Stimulated activated CD8-positive, alpha-beta memory T cell treated with anti-CD3 and anti-CD28 coated beads, Interleukin-15, amount 100 ng/mL, for 4 hours (primary cell): ENCODE data around the gene ABCC3.
"Not testable (repeated sequence)": the region's sequence is repeated elsewhere in the genome, so short reads cannot be mapped to it uniquely, and the experiment has no call there.

Source experiments
- DNase-seq, 2 donors: peaks; one replicate each; pipeline ENCODE4 v3.0.0-alpha.2; 2020; ENCODE audit warnings: low read depth in 2 of 2

The ABCC3 gene

DNA sequence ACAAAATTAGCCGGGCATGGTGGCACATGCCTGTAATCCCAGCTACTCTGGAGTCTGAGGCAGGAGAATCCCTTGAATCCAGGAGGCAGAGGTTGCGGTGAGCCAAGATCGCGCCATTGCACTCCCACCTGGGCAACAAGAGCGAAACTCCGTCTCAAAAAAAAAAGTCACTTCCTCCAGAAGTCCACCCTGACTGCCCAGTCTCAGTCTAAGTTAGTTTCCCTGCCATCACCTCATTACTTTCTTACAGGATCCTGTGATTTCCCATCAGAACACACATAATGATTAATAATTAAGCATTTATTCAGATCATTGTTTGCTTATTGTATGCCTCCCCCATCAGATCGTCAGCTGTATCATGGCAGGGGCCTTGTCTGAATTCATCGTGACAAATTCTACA is 31.6 kb downstream of the ABCC3 start:
- no peak for DNase-seq

DNA sequence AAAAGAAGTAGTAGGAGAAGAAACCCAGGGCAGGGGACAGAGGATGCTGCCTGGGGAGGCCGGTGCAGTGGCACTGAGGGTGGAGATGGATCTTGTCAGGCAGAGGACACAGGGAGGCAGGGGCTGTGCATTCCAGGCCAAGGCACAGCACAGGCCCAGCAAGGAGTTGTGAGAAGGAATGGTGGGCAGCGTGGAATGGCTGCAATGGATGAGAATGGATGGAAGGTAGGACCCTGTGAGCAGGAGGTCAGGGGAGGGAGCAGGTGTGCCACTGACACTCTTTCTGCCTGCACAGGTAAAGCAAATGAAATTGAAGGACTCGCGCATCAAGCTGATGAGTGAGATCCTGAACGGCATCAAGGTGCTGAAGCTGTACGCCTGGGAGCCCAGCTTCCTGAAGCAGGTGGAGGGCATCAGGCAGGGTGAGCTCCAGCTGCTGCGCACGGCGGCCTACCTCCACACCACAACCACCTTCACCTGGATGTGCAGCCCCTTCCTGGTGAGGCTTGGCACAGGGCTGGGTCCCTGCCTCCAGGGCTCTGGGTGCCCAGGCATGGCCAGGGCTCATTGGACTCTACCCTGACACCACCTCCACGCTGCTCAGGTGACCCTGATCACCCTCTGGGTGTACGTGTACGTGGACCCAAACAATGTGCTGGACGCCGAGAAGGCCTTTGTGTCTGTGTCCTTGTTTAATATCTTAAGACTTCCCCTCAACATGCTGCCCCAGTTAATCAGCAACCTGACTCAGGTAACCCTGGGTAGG is 32.8 kb downstream of the ABCC3 start:
- DNase-seq: no peak

DNA sequence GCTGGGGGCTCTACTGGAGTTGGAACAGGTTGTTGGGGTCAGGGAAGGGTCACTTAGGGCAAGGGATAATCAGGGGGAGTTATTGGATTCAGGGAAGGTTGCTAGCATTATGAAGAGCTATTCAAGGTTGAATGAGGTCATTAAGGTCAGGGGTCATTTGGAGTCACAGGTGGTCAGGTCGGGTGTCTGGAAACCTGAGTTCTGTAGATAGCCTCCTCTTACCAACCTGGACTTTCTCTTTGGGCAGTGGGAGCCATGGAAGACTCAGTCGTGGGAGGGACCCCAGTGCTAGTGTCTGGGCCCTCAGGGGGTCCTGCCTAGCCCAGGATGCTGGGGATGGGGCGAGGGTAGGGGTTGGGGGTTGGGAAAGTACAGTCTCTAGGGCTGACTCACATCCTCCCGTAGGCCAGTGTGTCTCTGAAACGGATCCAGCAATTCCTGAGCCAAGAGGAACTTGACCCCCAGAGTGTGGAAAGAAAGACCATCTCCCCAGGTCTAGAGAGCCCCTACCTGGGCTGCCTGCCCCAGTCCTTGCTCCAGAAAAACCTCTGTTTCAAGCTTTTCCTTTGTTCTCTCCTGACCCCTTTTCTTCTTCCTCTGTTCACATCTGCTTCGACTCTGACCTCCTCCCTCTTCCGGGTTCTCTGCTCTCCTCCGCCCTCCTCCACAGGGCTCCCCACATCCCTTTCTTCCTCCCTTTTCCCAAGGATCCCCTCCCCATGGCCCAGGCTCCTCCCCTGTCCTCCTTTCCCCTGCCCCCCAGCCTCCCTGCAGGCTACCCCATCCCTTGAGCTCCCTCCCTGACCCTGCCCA is 33.5 kb downstream of the ABCC3 start:
- DNase-seq: no peak

DNA sequence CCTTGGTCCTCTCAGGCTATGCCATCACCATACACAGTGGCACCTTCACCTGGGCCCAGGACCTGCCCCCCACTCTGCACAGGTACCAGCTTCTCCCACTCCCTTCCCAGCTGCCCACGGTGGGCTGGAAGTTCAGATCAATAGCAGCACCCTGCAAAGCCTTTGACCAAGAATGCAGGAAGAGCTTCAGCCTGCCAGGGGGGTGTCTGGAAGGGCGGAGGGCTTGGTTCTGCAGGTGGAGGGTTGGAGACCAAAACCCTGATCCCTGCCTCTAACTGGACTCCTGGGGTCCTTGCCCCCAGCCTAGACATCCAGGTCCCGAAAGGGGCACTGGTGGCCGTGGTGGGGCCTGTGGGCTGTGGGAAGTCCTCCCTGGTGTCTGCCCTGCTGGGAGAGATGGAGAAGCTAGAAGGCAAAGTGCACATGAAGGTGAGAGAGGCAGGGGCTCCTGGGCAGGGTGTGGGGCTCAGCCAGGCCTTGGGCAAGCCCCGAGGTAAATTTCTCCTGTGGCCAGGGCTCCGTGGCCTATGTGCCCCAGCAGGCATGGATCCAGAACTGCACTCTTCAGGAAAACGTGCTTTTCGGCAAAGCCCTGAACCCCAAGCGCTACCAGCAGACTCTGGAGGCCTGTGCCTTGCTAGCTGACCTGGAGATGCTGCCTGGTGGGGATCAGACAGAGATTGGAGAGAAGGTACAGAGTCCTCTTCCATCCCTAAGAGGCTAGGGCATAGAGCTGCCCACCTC is 34.3 kb downstream of the ABCC3 start:
- no peak for DNase-seq

DNA sequence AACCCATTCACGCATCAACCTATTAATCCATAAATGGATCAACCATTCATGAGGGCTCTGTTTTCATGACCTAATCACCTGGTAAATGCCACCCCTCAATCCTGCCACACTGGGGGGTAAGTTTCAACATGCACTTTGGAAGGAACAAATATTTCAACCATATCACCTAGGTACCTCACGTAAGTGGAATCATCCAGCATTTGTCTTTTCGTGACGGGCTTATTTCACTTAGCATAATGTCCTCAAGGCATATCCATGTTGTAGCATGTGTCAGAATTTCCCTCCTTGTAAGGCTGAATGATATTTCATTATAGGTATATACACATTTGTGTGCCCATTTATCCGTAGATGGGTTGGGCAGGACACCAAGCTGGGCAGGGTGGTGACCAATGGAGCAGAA is 37.4 kb downstream of the ABCC3 start:
- no peak for DNase-seq

DNA sequence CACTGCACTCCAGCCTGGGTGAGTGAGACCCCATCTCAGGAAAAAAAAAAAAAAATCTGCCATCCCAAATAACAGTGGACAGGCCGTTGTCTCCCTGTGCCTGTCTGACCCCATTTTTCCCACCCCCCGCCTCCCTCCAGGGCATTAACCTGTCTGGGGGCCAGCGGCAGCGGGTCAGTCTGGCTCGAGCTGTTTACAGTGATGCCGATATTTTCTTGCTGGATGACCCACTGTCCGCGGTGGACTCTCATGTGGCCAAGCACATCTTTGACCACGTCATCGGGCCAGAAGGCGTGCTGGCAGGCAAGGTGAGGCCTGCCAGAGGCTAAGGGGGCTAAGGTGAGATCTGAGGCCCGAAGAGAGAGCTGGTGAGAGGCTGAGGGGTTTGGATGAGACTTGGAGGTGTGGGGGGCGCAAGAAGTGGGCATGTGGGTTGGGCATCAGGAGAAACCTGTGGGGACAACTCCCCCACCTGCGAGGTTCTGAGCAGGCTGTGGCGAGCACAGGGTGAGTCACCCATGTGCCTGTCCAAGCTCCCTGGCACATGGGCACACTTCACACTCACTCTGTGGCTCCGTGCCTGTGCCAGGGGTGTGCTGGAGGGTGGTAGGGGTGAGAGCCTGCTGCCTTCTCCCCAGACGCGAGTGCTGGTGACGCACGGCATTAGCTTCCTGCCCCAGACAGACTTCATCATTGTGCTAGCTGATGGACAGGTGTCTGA is 38.3 kb downstream of the ABCC3 start:
- DNase-seq: no peak

DNA sequence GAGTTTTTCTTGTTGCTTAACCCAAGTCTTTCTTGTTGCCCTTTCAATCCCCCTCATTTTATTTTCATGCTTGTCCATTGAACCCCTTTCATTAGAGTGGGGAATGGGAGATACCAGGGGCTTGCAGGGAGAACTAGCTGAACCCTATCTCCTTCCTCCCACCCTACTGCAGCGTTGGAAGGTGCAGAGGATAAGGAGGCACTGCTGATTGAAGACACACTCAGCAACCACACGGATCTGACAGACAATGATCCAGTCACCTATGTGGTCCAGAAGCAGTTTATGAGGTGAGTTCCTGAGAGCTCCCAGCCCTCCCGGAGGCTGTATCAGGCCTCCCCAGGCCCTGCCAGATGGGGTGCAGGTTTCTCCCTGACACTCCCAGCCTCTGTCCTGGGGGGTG is 40.5 kb downstream of the ABCC3 start:
- DNase-seq: no peak

DNA sequence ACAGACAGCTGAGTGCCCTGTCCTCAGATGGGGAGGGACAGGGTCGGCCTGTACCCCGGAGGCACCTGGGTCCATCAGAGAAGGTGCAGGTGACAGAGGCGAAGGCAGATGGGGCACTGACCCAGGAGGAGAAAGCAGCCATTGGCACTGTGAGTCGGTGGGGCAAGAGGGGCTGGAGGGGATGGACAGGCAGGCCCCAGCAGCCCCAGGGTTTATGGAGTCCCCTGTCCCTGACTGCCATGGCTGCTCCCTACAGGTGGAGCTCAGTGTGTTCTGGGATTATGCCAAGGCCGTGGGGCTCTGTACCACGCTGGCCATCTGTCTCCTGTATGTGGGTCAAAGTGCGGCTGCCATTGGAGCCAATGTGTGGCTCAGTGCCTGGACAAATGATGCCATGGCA is 40.9 kb downstream of the ABCC3 start:
- no peak for DNase-seq

DNA sequence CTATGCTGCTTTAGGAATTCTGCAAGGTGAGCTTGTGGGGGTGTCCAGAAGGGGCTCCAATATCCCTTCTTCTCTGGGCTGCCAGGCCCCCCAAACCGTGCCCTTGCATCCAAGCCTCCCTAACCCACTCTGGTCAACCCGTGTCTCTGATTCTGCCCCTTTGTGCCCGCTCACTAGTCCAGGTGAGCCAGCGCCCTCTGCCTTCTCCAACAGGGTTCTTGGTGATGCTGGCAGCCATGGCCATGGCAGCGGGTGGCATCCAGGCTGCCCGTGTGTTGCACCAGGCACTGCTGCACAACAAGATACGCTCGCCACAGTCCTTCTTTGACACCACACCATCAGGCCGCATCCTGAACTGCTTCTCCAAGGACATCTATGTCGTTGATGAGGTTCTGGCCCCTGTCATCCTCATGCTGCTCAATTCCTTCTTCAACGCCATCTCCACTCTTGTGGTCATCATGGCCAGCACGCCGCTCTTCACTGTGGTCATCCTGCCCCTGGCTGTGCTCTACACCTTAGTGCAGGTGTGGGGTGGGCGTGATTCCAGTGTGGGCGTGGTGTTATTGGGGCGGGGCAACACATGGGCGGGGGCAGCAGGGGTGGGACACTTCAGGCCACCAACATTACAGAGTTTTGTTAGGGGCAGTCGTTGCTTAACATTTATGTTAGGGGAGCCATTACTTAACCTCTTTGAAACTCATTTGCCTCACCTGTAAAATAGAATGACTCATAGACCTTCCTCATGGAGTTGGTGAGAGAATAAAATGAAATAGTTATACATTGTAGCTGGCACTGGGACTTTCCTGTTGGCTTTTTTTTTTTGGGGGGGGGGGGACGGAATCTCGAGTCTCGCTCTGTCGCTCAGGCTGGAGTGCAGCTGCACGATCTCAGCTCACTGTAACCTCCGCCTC is 41.6 kb downstream of the ABCC3 start:
- no peak for DNase-seq

DNA sequence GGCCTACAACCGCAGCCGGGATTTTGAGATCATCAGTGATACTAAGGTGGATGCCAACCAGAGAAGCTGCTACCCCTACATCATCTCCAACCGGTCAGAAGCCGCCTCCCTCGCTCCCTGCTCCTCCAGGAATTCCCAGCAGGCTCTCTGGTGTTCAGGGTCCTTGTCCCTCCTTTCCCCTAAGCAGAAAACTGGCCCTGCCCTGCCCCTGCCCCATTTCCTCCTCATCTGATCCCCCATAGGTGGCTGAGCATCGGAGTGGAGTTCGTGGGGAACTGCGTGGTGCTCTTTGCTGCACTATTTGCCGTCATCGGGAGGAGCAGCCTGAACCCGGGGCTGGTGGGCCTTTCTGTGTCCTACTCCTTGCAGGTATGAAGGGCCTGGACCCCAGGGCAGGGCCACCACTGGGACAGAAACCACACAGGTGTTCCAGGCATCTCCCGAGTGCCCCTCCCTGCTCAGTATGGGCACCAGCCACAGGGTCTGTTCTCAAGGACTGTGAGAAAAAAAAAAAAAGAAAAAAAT is 43.2 kb downstream of the ABCC3 start:
- no peak for DNase-seq

DNA sequence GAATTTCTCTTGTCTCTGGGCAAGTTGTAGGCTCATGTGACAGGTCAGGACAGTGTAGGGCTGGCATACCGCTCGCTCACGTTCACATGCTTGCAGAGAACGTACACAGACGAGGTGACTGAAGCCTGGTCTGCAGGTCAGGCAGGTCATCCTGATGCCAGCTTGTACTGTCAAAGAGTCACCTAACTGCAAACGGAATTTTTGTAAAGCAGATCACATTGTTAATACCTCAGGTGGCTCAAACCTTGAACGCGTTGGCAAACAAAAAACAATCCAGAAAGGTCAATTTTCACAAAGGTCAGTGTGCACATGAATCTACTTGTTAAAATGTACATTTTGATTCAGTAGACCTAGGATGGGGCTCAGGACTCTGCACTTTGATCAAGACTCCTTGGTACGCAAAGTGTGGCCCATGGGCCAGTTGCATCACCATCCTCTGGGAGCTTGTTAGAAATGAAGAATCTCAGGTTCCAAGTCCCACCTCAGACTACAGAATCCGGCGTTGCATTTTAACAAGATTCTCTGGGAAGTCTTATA is 44.4 kb downstream of the ABCC3 start:
- no peak for DNase-seq

DNA sequence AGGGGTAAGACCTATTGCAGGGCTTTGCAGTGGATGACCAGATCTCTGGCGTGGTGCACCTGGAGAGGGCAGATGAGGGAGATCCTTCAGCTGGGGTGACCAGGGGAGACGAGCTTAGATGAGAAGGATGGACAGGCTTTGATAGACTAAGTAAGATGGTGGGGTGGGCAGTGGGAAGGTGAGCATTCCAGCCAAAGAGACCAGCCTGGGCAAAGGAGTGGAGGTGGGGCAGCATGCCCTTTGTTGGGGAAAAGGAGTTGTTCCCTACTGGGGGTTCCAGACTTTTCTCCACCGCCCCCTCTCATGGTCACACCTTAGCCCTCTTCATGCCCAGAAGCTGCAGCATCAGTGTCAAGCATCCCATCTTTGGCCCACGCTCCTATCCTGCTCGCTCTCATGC is 45.4 kb downstream of the ABCC3 start:
- no peak for DNase-seq

DNA sequence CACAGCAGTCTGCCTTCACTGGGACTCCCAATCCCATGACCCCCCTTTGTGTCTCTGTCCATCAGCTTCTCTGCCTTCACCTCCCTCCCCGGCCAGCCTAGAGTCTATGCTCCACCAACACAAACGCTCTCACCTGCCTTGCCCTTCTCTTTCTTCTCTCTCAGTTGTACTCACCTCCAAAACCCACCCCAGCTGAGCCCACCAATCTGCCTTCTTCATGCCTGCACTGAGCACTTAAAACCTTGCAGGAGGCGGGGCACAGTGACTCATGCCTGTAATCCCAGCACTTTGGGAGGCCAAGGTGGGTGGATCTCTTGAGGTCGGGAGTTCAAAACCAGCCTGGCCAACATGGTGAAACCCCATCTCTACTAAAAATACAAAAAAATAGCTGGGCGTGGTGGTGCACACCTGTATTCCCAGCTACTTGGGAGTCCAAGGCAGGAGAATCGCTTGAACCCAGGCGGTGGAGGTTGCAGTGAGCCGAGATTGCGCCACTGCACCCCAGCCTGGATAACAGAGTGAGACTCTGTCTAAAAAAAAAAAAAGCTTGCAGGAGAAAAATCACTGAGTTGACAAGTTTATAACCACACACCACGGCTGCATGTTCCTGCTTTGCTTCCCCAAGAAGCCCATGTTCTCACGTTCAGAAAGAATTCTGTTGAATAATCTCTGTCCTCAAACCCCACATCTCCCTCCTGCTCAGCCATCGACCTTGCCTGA is 46.0 kb downstream of the ABCC3 start:
- not testable (repeated sequence) for DNase-seq

DNA sequence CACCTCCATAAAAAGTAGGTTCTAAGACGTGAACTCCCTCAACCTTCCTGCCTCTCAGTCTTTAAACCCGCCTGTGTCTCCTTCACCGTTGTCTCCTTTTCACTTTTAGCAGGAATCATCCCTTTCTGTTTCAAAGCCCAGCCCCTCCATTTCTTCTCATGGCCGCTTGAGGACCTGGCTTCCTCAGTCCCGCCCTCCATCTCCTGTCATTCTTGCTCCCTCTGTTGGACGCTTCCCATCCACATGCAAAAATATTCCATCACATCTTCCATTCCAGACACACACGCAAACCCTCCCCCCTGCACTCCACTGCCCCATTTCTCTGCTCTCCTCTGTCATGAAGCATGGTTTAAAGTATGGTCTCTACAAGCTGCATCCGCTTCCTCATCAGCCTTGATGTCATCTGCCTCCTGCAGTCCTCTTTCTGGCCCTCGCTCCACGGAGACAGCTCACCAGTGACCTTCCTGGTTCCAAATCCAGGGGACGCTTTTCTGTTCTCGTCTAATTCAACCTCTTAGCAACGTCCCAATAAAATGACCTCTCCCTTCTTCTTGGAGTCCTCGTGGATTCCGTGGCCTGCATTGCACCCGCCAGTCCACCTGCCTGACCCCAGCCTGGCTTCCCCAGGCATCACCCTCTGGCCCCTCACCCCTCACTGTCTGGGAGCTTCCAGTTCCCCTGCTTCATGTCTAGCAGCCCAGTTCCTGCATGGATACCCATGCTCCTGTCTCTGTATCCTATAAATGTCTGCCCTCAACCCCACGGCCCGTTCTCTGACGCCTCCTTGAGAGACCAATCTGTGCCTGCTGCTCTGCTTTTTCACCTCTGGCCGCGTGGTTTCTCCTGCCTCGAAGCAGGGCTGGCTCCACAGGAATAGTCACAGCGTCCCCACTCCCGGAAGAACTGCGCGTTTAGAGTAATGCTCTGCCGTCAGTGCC is 46.9 kb downstream of the ABCC3 start:
- no peak for DNase-seq

DNA sequence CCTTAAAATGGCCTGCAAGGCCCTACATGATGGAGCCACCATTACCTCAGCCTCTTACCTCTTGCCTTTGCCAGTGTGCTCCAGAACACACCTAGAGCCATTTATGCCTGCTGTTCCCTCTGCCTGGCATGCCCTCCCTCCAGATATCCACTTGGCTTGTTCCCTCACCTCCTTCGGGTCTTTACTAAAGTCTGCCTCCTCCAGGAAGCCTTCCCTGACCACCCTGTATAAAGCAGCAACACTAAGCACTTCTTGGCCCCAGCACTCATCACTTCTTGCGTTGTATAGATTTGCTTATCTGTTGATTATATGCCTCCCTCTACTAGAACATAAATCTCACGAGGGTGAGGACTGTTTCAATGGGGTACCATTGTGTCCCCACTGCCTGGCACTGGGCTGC is 47.8 kb downstream of the ABCC3 start:
- no peak for DNase-seq

DNA sequence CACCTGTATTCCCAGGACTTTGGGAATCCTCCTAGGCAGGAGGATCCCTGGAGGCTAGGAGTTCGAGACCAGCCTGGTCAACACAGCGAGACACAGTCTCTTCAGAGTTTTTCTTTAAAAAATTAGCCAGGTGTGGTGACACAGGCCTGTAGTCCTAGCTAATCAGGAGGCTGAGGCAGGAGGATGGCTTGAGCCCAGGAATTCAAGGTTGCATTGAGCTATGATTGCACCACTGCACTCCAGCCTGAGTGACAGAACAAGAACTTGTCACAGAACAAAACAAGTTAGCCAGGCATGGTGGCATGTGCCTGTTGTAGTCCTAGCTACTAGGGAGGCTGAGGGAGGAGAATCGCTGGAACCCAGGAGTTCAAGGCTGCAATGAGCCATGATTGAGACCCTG is 48.3 kb downstream of the ABCC3 start:
- DNase-seq: no peak

DNA sequence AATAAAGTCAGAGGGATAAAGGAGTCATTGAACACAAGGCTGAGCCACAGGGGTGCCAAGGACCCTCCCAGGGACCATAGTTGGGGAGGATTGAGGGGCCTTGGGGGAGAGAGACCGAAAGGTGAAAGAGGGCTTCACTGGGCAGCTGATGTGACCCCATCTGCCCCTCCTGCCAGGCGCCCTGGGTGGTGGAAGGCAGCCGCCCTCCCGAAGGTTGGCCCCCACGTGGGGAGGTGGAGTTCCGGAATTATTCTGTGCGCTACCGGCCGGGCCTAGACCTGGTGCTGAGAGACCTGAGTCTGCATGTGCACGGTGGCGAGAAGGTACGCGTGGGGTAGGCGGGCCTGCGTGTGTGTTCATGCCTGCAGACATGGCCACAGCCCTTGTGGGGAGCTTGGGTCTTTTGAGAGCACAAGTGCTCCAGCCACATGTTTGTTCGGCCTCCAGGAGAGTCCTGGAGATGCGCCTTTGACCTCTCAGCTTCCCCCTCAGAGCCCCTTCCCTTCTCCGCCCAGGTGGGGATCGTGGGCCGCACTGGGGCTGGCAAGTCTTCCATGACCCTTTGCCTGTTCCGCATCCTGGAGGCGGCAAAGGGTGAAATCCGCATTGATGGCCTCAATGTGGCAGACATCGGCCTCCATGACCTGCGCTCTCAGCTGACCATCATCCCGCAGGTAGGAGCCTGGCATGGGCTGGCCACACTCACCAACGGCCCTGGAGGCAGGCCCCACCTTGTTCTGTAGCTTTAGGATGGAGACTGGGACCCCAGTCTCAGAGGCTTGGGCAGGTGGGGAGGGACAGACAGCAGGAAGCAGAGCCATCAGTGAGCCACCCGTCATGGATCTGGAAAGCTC is 49.0 kb downstream of the ABCC3 start:
- no peak for DNase-seq

DNA sequence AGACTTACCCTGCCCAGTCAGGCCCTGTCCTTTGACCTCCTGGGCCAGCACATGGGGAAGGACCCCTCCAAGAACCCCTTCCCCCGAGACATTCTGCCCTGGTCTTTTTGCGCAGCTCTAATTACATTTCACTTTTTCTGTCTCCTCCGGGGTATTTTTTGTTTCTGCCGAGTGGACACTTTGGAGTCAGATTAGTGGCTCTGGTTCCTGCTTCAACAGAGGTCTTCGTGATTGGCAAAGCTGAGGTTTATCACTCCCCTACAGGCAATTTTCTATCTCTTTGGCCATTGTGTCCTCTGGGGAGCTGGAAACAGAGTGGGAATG is 49.6 kb downstream of the ABCC3 start:
- no peak for DNase-seq
